ENCODE measurements around the gene MED25. TPM values are rescaled to one million over a fixed set of nuclear protein-coding genes. Genes with fewer than 3 reads are reported as not detected.

The MED25 gene
- total RNA-seq, 1 experiment from 2014 or later, result 47.5 TPM

GRCh38 chr19:49859682-49860335, 41.7 kb downstream of the MED25 start:
- Histone ChIP-seq H2AFZ (ENCODE audit: low read length) (no peak overlapping the region), H3K27ac (ENCODE audit: low read length) (no peak overlapping the region), H3K27me3 (ENCODE audit: low read length) (no peaks in the 10 kb centered on the region), H3K79me2 (ENCODE audit: low read length) (peaks cover 20% of the 10 kb centered on the region), H4K20me1 (ENCODE audit: low read length) (peaks cover 19% of the 10 kb centered on the region), H3F3A (ENCODE audit: low read length, unreplicated experiment) (peaks cover 5% of the 10 kb centered on the region), H3K4me2 (ENCODE audit: low read length) (no peak overlapping the region), H3K9ac (ENCODE audit: low read length) (no peak overlapping the region), H3K9me3 (ENCODE audit: low read length) (no peaks in the 10 kb centered on the region), H3K9me2 (replicated peaks; ENCODE audit: low read length) (no peaks in the 10 kb centered on the region), H3K4me3 (ENCODE audit: low read length) (no peak overlapping the region), H3K36me3 (ENCODE audit: low read depth, low read length) (peaks cover 60% of the 10 kb centered on the region), H3K4me1 (ENCODE audit: insufficient read depth, low read length) (no peaks in the 10 kb centered on the region)
- no TSS peak for BruUV-seq (replicated peaks)
- no peak for TF ChIP-seq CTCF (conservative IDR thresholded peaks at IDR 0.05; ENCODE audit: low read depth, low read length)
- TF ChIP-seq EZH2 (IDR thresholded peaks at IDR 0.05; ENCODE audit: low read length, unreplicated experiment), result no peak
- TF ChIP-seq EZH2phosphoT487 (IDR thresholded peaks at IDR 0.05; ENCODE audit: borderline replicate concordance, low read length), result no peak
- ChIA-PET CTCF (no interaction called here), POLR2A (ENCODE audit: unreplicated experiment) (no interaction called here)
- DNase-seq, result no peak
- no peak for ATAC-seq
- intact Hi-C loops (cut with micrococcal nuclease), result no loop called here

- Histone ChIP-seq H3K9me2 (replicated peaks; ENCODE audit: low read length) (no peaks in the 10 kb centered on the region), H3K9me3 (ENCODE audit: low read length) (no peaks in the 10 kb centered on the region), H3K79me2 (ENCODE audit: low read length) (peaks cover 27% of the 10 kb centered on the region), H3K36me3 (ENCODE audit: low read depth, low read length) (peaks cover 55% of the 10 kb centered on the region), H3K27ac (ENCODE audit: low read length) (no peak overlapping the region), H4K20me1 (ENCODE audit: low read length) (peaks cover 17% of the 10 kb centered on the region), H3K9ac (ENCODE audit: low read length) (no peak overlapping the region), H3F3A (ENCODE audit: low read length, unreplicated experiment) (peaks cover 5% of the 10 kb centered on the region), H2AFZ (ENCODE audit: low read length) (no peak overlapping the region), H3K4me1 (ENCODE audit: insufficient read depth, low read length) (peaks cover 2% of the 10 kb centered on the region; the same call in 1 of the 2 replicates), H3K27me3 (ENCODE audit: low read length) (no peaks in the 10 kb centered on the region), H3K4me2 (ENCODE audit: low read length) (no peak overlapping the region), H3K4me3 (ENCODE audit: low read length) (no peak overlapping the region)
- intact Hi-C loops (cut with micrococcal nuclease), result no loop called here
- BruUV-seq (replicated peaks), result no TSS peak
- POLR2A ChIA-PET (ENCODE audit: unreplicated experiment), result no interaction called here
- no peak for ATAC-seq
- CTCF ChIA-PET, result no interaction called here
- no peak for DNase-seq
- TF ChIP-seq CTCF (conservative IDR thresholded peaks at IDR 0.05; ENCODE audit: low read depth, low read length) (no peak), EZH2 (IDR thresholded peaks at IDR 0.05; ENCODE audit: low read length, unreplicated experiment) (no peak), EZH2phosphoT487 (IDR thresholded peaks at IDR 0.05; ENCODE audit: borderline replicate concordance, low read length) (no peak)
These were observed 42.4 kb downstream of the MED25 start for GRCh38 chr19:49860336-49861102.

GRCh38 chr19:49861107-49861506, 43.0 kb downstream of the MED25 start:
- POLR2A ChIA-PET (ENCODE audit: unreplicated experiment), result no interaction called here
- Histone ChIP-seq H3K27ac (ENCODE audit: low read length) (no peak overlapping the region), H3K4me1 (ENCODE audit: insufficient read depth, low read length) (peaks cover 8% of the 10 kb centered on the region), H3K36me3 (ENCODE audit: low read depth, low read length) (peaks cover 54% of the 10 kb centered on the region), H3F3A (ENCODE audit: low read length, unreplicated experiment) (peaks cover 5% of the 10 kb centered on the region), H3K27me3 (ENCODE audit: low read length) (no peaks in the 10 kb centered on the region), H3K9ac (ENCODE audit: low read length) (no peak overlapping the region), H2AFZ (ENCODE audit: low read length) (no peak overlapping the region), H4K20me1 (ENCODE audit: low read length) (peaks cover 17% of the 10 kb centered on the region), H3K4me3 (ENCODE audit: low read length) (no peak overlapping the region), H3K79me2 (ENCODE audit: low read length) (peaks cover 33% of the 10 kb centered on the region), H3K4me2 (ENCODE audit: low read length) (no peak overlapping the region), H3K9me3 (ENCODE audit: low read length) (no peaks in the 10 kb centered on the region), H3K9me2 (replicated peaks; ENCODE audit: low read length) (no peaks in the 10 kb centered on the region)
- CTCF ChIA-PET, result no interaction called here
- ATAC-seq, result no peak; the same call in 1 of the 2 replicates
- DNase-seq, result no peak
- no TSS peak for BruUV-seq (replicated peaks)
- TF ChIP-seq CTCF (conservative IDR thresholded peaks at IDR 0.05; ENCODE audit: low read depth, low read length), result no peak
- TF ChIP-seq EZH2phosphoT487 (IDR thresholded peaks at IDR 0.05; ENCODE audit: borderline replicate concordance, low read length), result no peak
- no peak for TF ChIP-seq EZH2 (IDR thresholded peaks at IDR 0.05; ENCODE audit: low read length, unreplicated experiment)
- intact Hi-C loops (cut with micrococcal nuclease), result no loop called here
